A549 (cell line): Measurements from ENCODE around the gene AP2A2. TPM values are rescaled to one million over a fixed set of nuclear protein-coding genes. Genes with fewer than 3 reads are reported as not detected.

Source experiments
- ATAC-seq, 2 experiments: fragments of 200-7000 bp in 1 of 2; fragments of >200 bp in 1 of 2; cut with Nextera tagmentation in 1 of 2; cut with Tn5 transposase in 1 of 2; 3 replicates each; pipeline versions ENCODE4 v1.8.0 to v1.9.1; 2018 to 2020; ENCODE audit warnings: mild to moderate bottlenecking in 1 of 2, moderate library complexity in 1 of 2
- CTCF ChIA-PET: fragments of 300-600 bp; sonication (Branson Sonifier 250); formaldehyde crosslinking; extraction: SDS; loops from one replicate; lab custom pipeline; 2021; ENCODE audit warnings: antibody characterized with exemption, inconsistent platforms; lab: Yijun Ruan, JAX
- POLR2A ChIA-PET: fragments of 350-600 bp; formaldehyde crosslinking; extraction: SDS; loops from one replicate; lab custom pipeline; 2021; ENCODE audit warnings: antibody characterized with exemption, inconsistent platforms; lab: Yijun Ruan, JAX
- DNase-seq, 2 experiments: peaks; one replicate each; pipeline versions ENCODE4 v3.0.0 to v3.0.0-alpha.2; 2011 to 2016; ENCODE audit warnings: low read depth in 1 of 2, low spot score in 1 of 2
- FAIRE-seq: peaks from 2 replicates; lab custom pipeline; 2011; peaks lifted over from hg19 to GRCh38; lab: Jason Lieb, UNC
- H3K27ac ChIP-seq, 2 experiments: fragments of >200 bp; sonication (Bioruptor Twin); formaldehyde crosslinking; 3 replicates each; pipeline ENCODE4 v1.5.1; 2016 to 2017
- H3K4me1 ChIP-seq: fragments of >200 bp; sonication (Bioruptor Twin); formaldehyde crosslinking; 3 replicates; pipeline ENCODE4 v1.6.1; 2016
- H3K4me2 ChIP-seq: fragments of >200 bp; sonication (Bioruptor Twin); formaldehyde crosslinking; 3 replicates; pipeline ENCODE4 v1.6.1; 2016
- H3K4me3 ChIP-seq: fragments of >200 bp; sonication (Bioruptor Twin); formaldehyde crosslinking; 3 replicates; pipeline ENCODE4 v1.5.1; 2016
- H3K9me3 ChIP-seq: fragments of >200 bp; sonication (Bioruptor Twin); formaldehyde crosslinking; 3 replicates; pipeline ENCODE4 v1.6.1; 2016
- BCL3 ChIP-seq: fragments of >200 bp; sonication (Bioruptor Twin); formaldehyde crosslinking; IDR thresholded peaks from 3 replicates; pipeline ENCODE4 v1.6.1; 2016
- CBX2 ChIP-seq: fragments of 200-600 bp; sonication (generic); IDR thresholded peaks from 2 replicates; pipeline ENCODE4 v1.6.1; 2016; ENCODE audit warnings: low read depth, mild to moderate bottlenecking, borderline replicate concordance
- CBX8 ChIP-seq: fragments of 200-600 bp; sonication (generic); IDR thresholded peaks from 2 replicates; pipeline ENCODE4 v1.6.1; 2016
- CHD4 ChIP-seq: fragments of 200-600 bp; sonication (generic); IDR thresholded peaks from 2 replicates; pipeline ENCODE4 v1.6.1; 2016; ENCODE audit warnings: antibody characterized with exemption, mild to moderate bottlenecking, borderline replicate concordance
- CTCF ChIP-seq: fragments of >200 bp; sonication (Bioruptor Twin); formaldehyde crosslinking; IDR thresholded peaks from 3 replicates; pipeline ENCODE4 v1.5.1; 2016
- EHF ChIP-seq: fragments of 250-450 bp; sonication (Bioruptor Pico); IDR thresholded peaks from 2 replicates; pipeline ENCODE4 v1.5.0; 2020; ENCODE audit warnings: mild to moderate bottlenecking
- EHMT2 ChIP-seq: fragments of 200-600 bp; sonication (generic); IDR thresholded peaks from 2 replicates; pipeline ENCODE4 v1.6.1; 2016; ENCODE audit warnings: antibody characterized with exemption, low read depth, mild to moderate bottlenecking, moderate library complexity
- ESRRA ChIP-seq: fragments of 150-350 bp; IDR thresholded peaks from 2 replicates; pipeline ENCODE4 v1.6.1; 2014; ENCODE audit warnings: mild to moderate bottlenecking, low read length, borderline replicate concordance
- FOSB ChIP-seq: fragments of 250-450 bp; sonication (Bioruptor Pico); IDR thresholded peaks from 2 replicates; pipeline ENCODE4 v1.5.0; 2020; ENCODE audit warnings: mild to moderate bottlenecking, moderate library complexity
- FOXS1 ChIP-seq: fragments of 250-450 bp; sonication (Bioruptor Pico); IDR thresholded peaks from 2 replicates; pipeline ENCODE4 v1.5.0; 2020; ENCODE audit warnings: mild to moderate bottlenecking, moderate library complexity
- HDAC2 ChIP-seq: fragments of 200-600 bp; sonication (generic); IDR thresholded peaks from 2 replicates; pipeline ENCODE4 v1.6.1; 2016
- HES2 ChIP-seq: fragments of >200 bp; sonication (Bioruptor Twin); formaldehyde crosslinking; IDR thresholded peaks from 2 replicates; pipeline ENCODE4 v1.6.1; 2016
- HEYL ChIP-seq: fragments of 250-450 bp; sonication (Bioruptor Pico); IDR thresholded peaks from 2 replicates; pipeline ENCODE4 v1.8.0; 2021; ENCODE audit warnings: mild to moderate bottlenecking, moderate library complexity
- HMGXB4 ChIP-seq: fragments of 250-450 bp; sonication (Bioruptor Pico); IDR thresholded peaks from 2 replicates; pipeline ENCODE4 v1.5.0; 2021; ENCODE audit warnings: mild to moderate bottlenecking, moderate library complexity, borderline replicate concordance
- HOXA7 ChIP-seq: fragments of 250-450 bp; sonication (Bioruptor Pico); IDR thresholded peaks from 2 replicates; pipeline ENCODE4 v1.5.0; 2020; ENCODE audit warnings: mild to moderate bottlenecking, moderate library complexity
- JUNB ChIP-seq: fragments of >200 bp; sonication (Bioruptor Twin); formaldehyde crosslinking; IDR thresholded peaks from 2 replicates; pipeline ENCODE4 v1.6.1; 2016
- KDM1A ChIP-seq: fragments of 200-600 bp; sonication (generic); IDR thresholded peaks from 2 replicates; pipeline ENCODE4 v1.6.1; 2016; ENCODE audit warnings: low read depth, mild to moderate bottlenecking
- MAX ChIP-seq: IDR thresholded peaks from 2 replicates; pipeline ENCODE4 v1.6.1; 2012
- NR3C1 ChIP-seq: fragments of >200 bp; sonication (Bioruptor Twin); formaldehyde crosslinking; IDR thresholded peaks from 3 replicates; pipeline ENCODE4 v1.6.1; 2017
- PBX3 ChIP-seq: IDR thresholded peaks from 2 replicates; pipeline ENCODE4 v1.6.1; 2012
- PHF8 ChIP-seq: fragments of 200-600 bp; sonication (generic); IDR thresholded peaks from 2 replicates; pipeline ENCODE4 v1.6.1; 2016; ENCODE audit warnings: low read depth, mild to moderate bottlenecking, antibody characterized with exemption, moderate library complexity, borderline replicate concordance
- POLR2A ChIP-seq: IDR thresholded peaks from 2 replicates; pipeline ENCODE4 v1.6.1; 2012; ENCODE audit warnings: mild to moderate bottlenecking, low read length
- POLR2AphosphoS2 ChIP-seq: conservative IDR thresholded peaks from 2 replicates; pipeline ENCODE4 v1.6.1; 2012; ENCODE audit warnings: low read length, improper control_type of control experiment, inconsistent platforms
- RAD21 ChIP-seq, 2 experiments: fragments of >200 bp in 1 of 2; sonication (Bioruptor Twin) in 1 of 2; formaldehyde crosslinking in 1 of 2; IDR thresholded peaks in 1 of 2; conservative IDR thresholded peaks in 1 of 2; 2 replicates in 1 of 2; 3 replicates in 1 of 2; pipeline ENCODE4 v1.6.1; 2012 to 2018; ENCODE audit warnings: inconsistent platforms in 1 of 2
- ZC3H11A ChIP-seq: fragments of 450-650 bp; IDR thresholded peaks from 2 replicates; pipeline ENCODE4 v1.6.1; 2014; ENCODE audit warnings: antibody characterized with exemption, mild to moderate bottlenecking
- WGBS: methylation state at CpG from one replicate; pipeline ENCODE4 v1.1.6; 2017; ENCODE audit errors: missing lambda C conversion rate; 5-methylcytosine and 5-hydroxymethylcytosine counted together
- polyA plus RNA-seq, 4 experiments: library from polyadenylated mRNA; depleted of rRNA in 3 of 4; stranded (reverse); fragments of >200 nt; fragmentation: RNase III in 1 of 4; extraction: RNeasy Plus Mini Kit Qiagen cat#74134 plus additional on column Dnase treatment in 1 of 4; gene quantifications; 2 replicates in 3 of 4; 3 replicates in 1 of 4; pipeline ENCODE4 v1.2.3, GENCODE V29; 2011 to 2017

Gene AP2A2
- polyA plus RNA-seq, 2 of the 4 experiments (the other 2 are of a cell fraction), result 39.4 to 60.4 TPM

GRCh38 chr11:1042626-1043562 lies 117.2 kb downstream of the AP2A2 start:
- 93% methylated on average over 16 of the region's 26 CpGs for WGBS
- Histone ChIP-seq H3K4me1 (peaks cover 13% of the 10 kb centered on the region), H3K4me3 (no peak overlapping the region), H3K4me2 (no peak overlapping the region), H3K9me3 (0 out of 3 replicates have a peak, but pooled peaks cover 3% of the 10 kb centered on the region), H3K27ac (peak overlapping the region in 1 of 2 experiments; percentile 82; a peak in 2 of 6 replicates)
- CTCF ChIA-PET, result interaction anchor here (0.7 to 3.6 kb wide), 5 partner anchors 9 to 194 kb away, joined by 3 to 38 read pairs (median 4); no protein-coding TSS in a partner anchor
- TF ChIP-seq MAX, result no peak
- TF ChIP-seq HDAC2, result no peak
- no peak for TF ChIP-seq EHMT2
- no peak for TF ChIP-seq PBX3
- no peak for TF ChIP-seq BCL3
- no peak for TF ChIP-seq JUNB
- TF ChIP-seq PHF8, result no peak
- no peak for TF ChIP-seq CHD4
- TF ChIP-seq KDM1A, result no peak
- no peak for TF ChIP-seq HMGXB4 (CRISPR knock-in tag)
- TF ChIP-seq HEYL (CRISPR knock-in tag), result no peak
- TF ChIP-seq CTCF, result no peak
- TF ChIP-seq FOSB, result no peak
- TF ChIP-seq EHF (CRISPR knock-in tag), result no peak
- TF ChIP-seq FOXS1 (CRISPR knock-in tag), result no peak
- TF ChIP-seq POLR2A, result no peak
- no peak for TF ChIP-seq ESRRA
- no peak for FAIRE-seq
- ATAC-seq, result no peak
- no peak for DNase-seq
- POLR2A ChIA-PET, result no interaction called here

- FAIRE-seq (no peak), ATAC-seq (no peak), DNase-seq (no peak)
- 87% methylated on average over 20 of the region's 20 CpGs for WGBS
- H3K4me2 ChIP-seq, result no peak overlapping the region
- 0 out of 3 replicates have a peak, but pooled peaks cover 3% of the 10 kb centered on the region for H3K9me3 ChIP-seq
- TF ChIP-seq ESRRA (no peak), RAD21 (conservative IDR thresholded peaks at IDR 0.05 in 1 of 2, IDR thresholded peaks at IDR 0.05 in 1 of 2) (no peak), HES2 (no peak), NR3C1 (no peak), CBX8 (no peak), MAX (no peak), CBX2 (no peak), ZC3H11A (no peak), HOXA7 (CRISPR knock-in tag) (no peak), POLR2AphosphoS2 (no peak)
- ChIA-PET CTCF (interaction anchor here (3.6 kb wide), 1 partner anchor 8 kb away, joined by 38 read pairs; no protein-coding TSS in a partner anchor), POLR2A (no interaction called here)
- peaks cover 13% of the 10 kb centered on the region for H3K4me1 ChIP-seq
- H3K27ac ChIP-seq, result no peak overlapping the region
- H3K4me3 ChIP-seq, result no peak overlapping the region
These were observed 118.0 kb downstream of the AP2A2 start for GRCh38 chr11:1043563-1044096.
